ENCODE measurements around the gene SP5.

- no peak for TF ChIP-seq CTCF (IDR thresholded peaks at IDR 0.05)
- TF ChIP-seq POLR2A (IDR thresholded peaks at IDR 0.05): no peak
These were observed 22.3 kb downstream of the SP5 start for GRCh38 chr2:170737406-170737805.
